DOHH2 (cell line): ENCODE data around the gene DDX41.

Experiments
- EZH2phosphoT487 ChIP-seq: fragments of 200-600 bp; sonication (generic); IDR thresholded peaks from 2 replicates; pipeline ENCODE4 v1.6.1; 2017; ENCODE audit warnings: borderline replicate concordance, mild to moderate bottlenecking, antibody characterized with exemption, low read length, moderate library complexity, mixed read lengths
- TF ChIP-seq, protein P1 (sequence below): fragments of 200-600 bp; sonication (generic); IDR thresholded peaks from one replicate; pipeline ENCODE4 v1.5.1; 2014; ENCODE audit warnings: antibody characterized with exemption, mild to moderate bottlenecking, low read depth, low read length; ENCODE audit not compliant: poor library complexity, severe bottlenecking

DNA sequence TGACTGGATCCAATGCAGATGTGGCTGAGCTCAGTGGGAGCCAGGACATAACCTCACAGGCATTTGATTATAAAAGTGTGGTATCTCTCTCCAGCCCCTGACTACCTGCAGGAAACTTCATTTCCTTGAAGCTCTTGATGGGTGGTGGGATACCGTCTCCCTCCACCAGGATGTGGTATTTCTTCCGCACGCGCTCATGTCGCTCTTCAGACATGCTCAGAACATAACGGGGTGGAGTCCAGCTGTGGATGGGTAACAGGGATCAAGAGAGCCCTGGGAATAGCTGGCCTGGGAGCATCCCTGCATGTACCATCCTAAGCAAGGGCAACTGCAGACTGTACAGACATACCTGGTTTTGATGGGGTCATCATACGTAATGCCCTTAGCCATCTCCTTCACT, 1.2 kb downstream of the DDX41 start:
- TF ChIP-seq, protein P1, sequence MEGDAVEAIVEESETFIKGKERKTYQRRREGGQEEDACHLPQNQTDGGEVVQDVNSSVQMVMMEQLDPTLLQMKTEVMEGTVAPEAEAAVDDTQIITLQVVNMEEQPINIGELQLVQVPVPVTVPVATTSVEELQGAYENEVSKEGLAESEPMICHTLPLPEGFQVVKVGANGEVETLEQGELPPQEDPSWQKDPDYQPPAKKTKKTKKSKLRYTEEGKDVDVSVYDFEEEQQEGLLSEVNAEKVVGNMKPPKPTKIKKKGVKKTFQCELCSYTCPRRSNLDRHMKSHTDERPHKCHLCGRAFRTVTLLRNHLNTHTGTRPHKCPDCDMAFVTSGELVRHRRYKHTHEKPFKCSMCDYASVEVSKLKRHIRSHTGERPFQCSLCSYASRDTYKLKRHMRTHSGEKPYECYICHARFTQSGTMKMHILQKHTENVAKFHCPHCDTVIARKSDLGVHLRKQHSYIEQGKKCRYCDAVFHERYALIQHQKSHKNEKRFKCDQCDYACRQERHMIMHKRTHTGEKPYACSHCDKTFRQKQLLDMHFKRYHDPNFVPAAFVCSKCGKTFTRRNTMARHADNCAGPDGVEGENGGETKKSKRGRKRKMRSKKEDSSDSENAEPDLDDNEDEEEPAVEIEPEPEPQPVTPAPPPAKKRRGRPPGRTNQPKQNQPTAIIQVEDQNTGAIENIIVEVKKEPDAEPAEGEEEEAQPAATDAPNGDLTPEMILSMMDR, result no peak
- no peak for TF ChIP-seq EZH2phosphoT487
